DOHH2 (cell line): ENCODE results near the gene EEF1A1.

ENCODE experiments used
- CTCF ChIP-seq: fragments of 200-600 bp; sonication (generic); IDR thresholded peaks from one replicate; pipeline ENCODE4 v1.5.1; 2014; ENCODE audit warnings: antibody characterized with exemption, mild to moderate bottlenecking, low read depth, low read length; ENCODE audit not compliant: poor library complexity, severe bottlenecking
- EZH2phosphoT487 ChIP-seq: fragments of 200-600 bp; sonication (generic); IDR thresholded peaks from 2 replicates; pipeline ENCODE4 v1.6.1; 2017; ENCODE audit warnings: borderline replicate concordance, mild to moderate bottlenecking, antibody characterized with exemption, low read length, moderate library complexity, mixed read lengths

- TF ChIP-seq CTCF (no peak), EZH2phosphoT487 (no peak)
Measured at GRCh38 chr6:73566954-73567591, 46.2 kb upstream of the EEF1A1 start.
